Memory B cell (primary cell): Measurements from ENCODE around the gene PPP6C.
"Not testable (repeated sequence)": the region's sequence is repeated elsewhere in the genome, so short reads cannot be mapped to it uniquely, and the experiment has no call there.

Source experiments
- ATAC-seq: fragments of 150-1000 bp; cut with Tn5 transposase; 2 replicates; pipeline ENCODE4 v1.10.0; 2021; ENCODE audit warnings: low read depth, mild to moderate bottlenecking, moderate library complexity
- DNase-seq, 2 donors: peaks; one replicate each; pipeline ENCODE4 v3.0.0; 2022; ENCODE audit warnings: low spot score in 2 of 2
- H3K27ac Mint-ChIP-seq: one replicate; pipeline ENCODE4 v1.8.0; 2022; ENCODE audit warnings: mild to moderate bottlenecking, moderate library complexity, mixed read lengths
- H3K27me3 Mint-ChIP-seq: one replicate; pipeline ENCODE4 v1.8.0; 2022; ENCODE audit warnings: mixed read lengths
- H3K36me3 Mint-ChIP-seq: one replicate; pipeline ENCODE4 v1.8.0; 2022; ENCODE audit warnings: mild to moderate bottlenecking, mixed read lengths
- H3K4me1 Mint-ChIP-seq: one replicate; pipeline ENCODE4 v1.8.0; 2022; ENCODE audit warnings: mixed read lengths
- H3K4me3 Mint-ChIP-seq: one replicate; pipeline ENCODE4 v1.8.0; 2022; ENCODE audit warnings: mild to moderate bottlenecking, moderate library complexity, mixed read lengths
- H3K9me3 Mint-ChIP-seq: one replicate; pipeline ENCODE4 v1.8.0; 2022; ENCODE audit warnings: mixed read lengths

The PPP6C gene

GRCh38 chr9:125141751-125142150 is 47.9 kb downstream of the PPP6C start:
- DNase-seq = no peak
- Mint-ChIP-seq H3K9me3 (no peaks in the 10 kb centered on the region), H3K36me3 (peaks cover 8% of the 10 kb centered on the region), H3K4me3 (no peak overlapping the region), H3K27ac (no peak overlapping the region), H3K27me3 (no peaks in the 10 kb centered on the region), H3K4me1 (peaks cover 19% of the 10 kb centered on the region)
- no peak for ATAC-seq

GRCh38 chr9:125141251-125141650 is 48.4 kb downstream of the PPP6C start:
- peaks cover 8% of the 10 kb centered on the region for H3K36me3 Mint-ChIP-seq

GRCh38 chr9:125140576-125140975 is 49.0 kb downstream of the PPP6C start:
- Mint-ChIP-seq H3K27me3 (no peaks in the 10 kb centered on the region), H3K36me3 (peaks cover 8% of the 10 kb centered on the region), H3K4me3 (no peak overlapping the region), H3K4me1 (peaks cover 19% of the 10 kb centered on the region), H3K27ac (no peak overlapping the region), H3K9me3 (no peaks in the 10 kb centered on the region)
- ATAC-seq (no peak), DNase-seq (no peak)

More at GRCh38 chr9:125141251-125141650, 48.4 kb downstream of the PPP6C start:
- no peak overlapping the region for H3K4me3 Mint-ChIP-seq
- H3K27ac Mint-ChIP-seq = no peak overlapping the region
- H3K9me3 Mint-ChIP-seq = no peaks in the 10 kb centered on the region
- ATAC-seq (no peak), DNase-seq (no peak)
- peaks cover 19% of the 10 kb centered on the region for H3K4me1 Mint-ChIP-seq
- no peaks in the 10 kb centered on the region for H3K27me3 Mint-ChIP-seq

DNA sequence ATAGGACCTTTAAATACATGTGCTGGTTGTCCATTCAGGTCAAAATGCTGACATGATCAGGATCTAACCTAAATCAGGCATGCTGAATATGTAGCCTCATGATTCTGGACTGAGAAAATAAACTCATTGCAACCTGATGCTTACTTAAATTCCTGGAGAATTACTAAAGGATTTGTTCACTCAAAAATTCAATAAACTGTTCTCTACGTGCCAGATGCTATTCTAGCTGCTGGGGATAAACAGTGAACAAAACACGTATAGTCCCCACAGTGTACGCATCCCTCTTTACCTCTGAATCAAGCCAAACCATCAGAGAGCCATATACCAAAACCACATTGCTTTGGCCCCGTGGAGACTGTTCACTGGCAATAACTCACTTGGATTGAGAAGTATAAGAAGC is 52.4 kb downstream of the PPP6C start:
- Mint-ChIP-seq H3K27ac (no peak overlapping the region), H3K4me3 (no peak overlapping the region), H3K4me1 (peaks cover 8% of the 10 kb centered on the region), H3K27me3 (no peaks in the 10 kb centered on the region), H3K9me3 (peaks cover 9% of the 10 kb centered on the region), H3K36me3 (peaks cover 19% of the 10 kb centered on the region)
- ATAC-seq (no peak), DNase-seq (no peak)

DNA sequence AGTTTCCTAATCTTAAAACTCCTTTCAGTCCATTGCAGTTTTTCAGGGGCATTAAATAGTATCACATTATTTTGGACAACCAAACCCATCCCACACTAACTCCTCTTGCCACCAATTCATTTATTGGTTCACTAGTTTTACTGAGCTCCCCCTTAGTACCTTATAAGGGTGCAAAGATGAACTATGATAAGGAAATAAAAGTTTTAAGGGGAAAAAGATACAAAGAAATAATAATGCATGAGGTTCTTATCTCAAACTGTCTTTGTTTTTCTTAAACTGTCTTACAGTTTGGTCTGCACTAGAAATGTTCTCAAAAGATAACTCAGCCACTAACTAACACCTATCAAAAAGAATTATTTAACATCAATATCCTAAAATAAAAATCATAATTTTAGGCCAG is 54.6 kb downstream of the PPP6C start:
- Mint-ChIP-seq H3K9me3 (peaks cover 9% of the 10 kb centered on the region), H3K4me3 (no peak overlapping the region), H3K36me3 (peaks cover 19% of the 10 kb centered on the region), H3K27ac (no peak overlapping the region), H3K4me1 (peaks cover 8% of the 10 kb centered on the region), H3K27me3 (no peaks in the 10 kb centered on the region)
- no peak for ATAC-seq
- DNase-seq = no peak

- ATAC-seq (no peak), DNase-seq (no peak)
- H3K4me3 Mint-ChIP-seq = no peak overlapping the region
- H3K36me3 Mint-ChIP-seq = peaks cover 11% of the 10 kb centered on the region
- peaks cover 9% of the 10 kb centered on the region for H3K9me3 Mint-ChIP-seq
- H3K4me1 Mint-ChIP-seq = no peaks in the 10 kb centered on the region
- H3K27me3 Mint-ChIP-seq = no peaks in the 10 kb centered on the region
- H3K27ac Mint-ChIP-seq = no peak overlapping the region
Observed at GRCh38 chr9:125133403-125134329, 55.9 kb downstream of the PPP6C start.

DNA sequence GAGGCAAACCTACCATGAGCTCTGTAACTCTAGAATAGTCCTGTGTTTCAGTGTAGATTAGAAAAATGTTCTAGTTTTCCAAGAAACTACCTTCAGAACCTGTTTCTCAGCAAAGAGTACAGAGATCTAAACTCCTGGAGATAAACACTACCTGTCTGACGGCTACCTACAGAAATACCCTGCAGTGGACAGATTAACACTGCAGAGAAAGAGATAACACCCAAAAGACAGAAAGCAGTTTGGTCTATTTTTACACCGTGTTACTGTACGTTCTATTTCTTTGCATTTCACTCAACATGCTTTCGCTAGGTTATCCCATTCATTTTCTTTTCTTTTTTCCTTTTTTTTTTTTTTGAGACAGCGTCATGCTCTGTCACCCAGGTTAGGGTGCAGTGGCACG is 57.8 kb downstream of the PPP6C start:
- no peak overlapping the region for H3K4me3 Mint-ChIP-seq
- no peaks in the 10 kb centered on the region for H3K27me3 Mint-ChIP-seq
- DNase-seq = no peak

GRCh38 chr9:125126019-125126746 is 63.4 kb downstream of the PPP6C start:
- ATAC-seq (peak; percentile 100), DNase-seq (peak; percentile 27 to 46)
- H3K27ac Mint-ChIP-seq = peak overlapping the region; percentile 88
- H3K4me1 Mint-ChIP-seq = peaks cover 11% of the 10 kb centered on the region
- no peak overlapping the region for H3K4me3 Mint-ChIP-seq
- H3K36me3 Mint-ChIP-seq = peaks cover 4% of the 10 kb centered on the region
- H3K9me3 Mint-ChIP-seq = no peaks in the 10 kb centered on the region
- no peaks in the 10 kb centered on the region for H3K27me3 Mint-ChIP-seq

More for the DNA sequence above, 57.8 kb downstream of the PPP6C start:
- Mint-ChIP-seq H3K4me1 (peaks cover under 1% of the 10 kb centered on the region), H3K9me3 (peaks cover 9% of the 10 kb centered on the region), H3K36me3 (peaks cover 11% of the 10 kb centered on the region), H3K27ac (no peak overlapping the region)
- no peak for ATAC-seq

GRCh38 chr9:125125523-125125922 is 64.1 kb downstream of the PPP6C start:
- H3K27me3 Mint-ChIP-seq = no peaks in the 10 kb centered on the region

DNA sequence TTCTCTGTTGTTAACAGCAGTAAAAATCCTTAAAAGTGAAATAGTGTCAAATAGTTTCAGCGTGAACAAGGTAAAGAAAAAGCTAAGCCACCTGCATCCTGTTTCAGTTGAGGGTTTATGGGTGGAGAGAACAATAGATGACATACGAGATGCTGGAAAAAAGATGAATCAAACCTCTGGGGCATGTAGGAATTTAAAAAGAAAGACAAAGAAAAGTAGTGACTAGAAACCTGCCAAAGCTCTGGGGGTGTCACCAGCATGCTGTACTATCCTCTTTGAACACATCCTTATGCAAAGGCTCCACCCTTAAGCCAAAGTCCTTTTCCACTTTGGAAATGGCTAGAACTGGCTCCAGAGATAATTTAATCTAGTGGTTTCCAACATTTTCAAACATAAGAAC is 68.5 kb downstream of the PPP6C start:
- Mint-ChIP-seq H3K4me1 (peaks cover 10% of the 10 kb centered on the region), H3K4me3 (no peak overlapping the region), H3K36me3 (peaks cover 9% of the 10 kb centered on the region), H3K27ac (no peak overlapping the region), H3K27me3 (no peaks in the 10 kb centered on the region), H3K9me3 (no peaks in the 10 kb centered on the region)
- DNase-seq (no peak), ATAC-seq (no peak)

More at GRCh38 chr9:125125523-125125922, 64.1 kb downstream of the PPP6C start:
- no peak for DNase-seq
- no peaks in the 10 kb centered on the region for H3K9me3 Mint-ChIP-seq
- H3K4me1 Mint-ChIP-seq = peaks cover 16% of the 10 kb centered on the region
- peaks cover 4% of the 10 kb centered on the region for H3K36me3 Mint-ChIP-seq
- peak overlapping the region; percentile 88 for H3K27ac Mint-ChIP-seq
- H3K4me3 Mint-ChIP-seq = no peak overlapping the region
- ATAC-seq = no peak

DNA sequence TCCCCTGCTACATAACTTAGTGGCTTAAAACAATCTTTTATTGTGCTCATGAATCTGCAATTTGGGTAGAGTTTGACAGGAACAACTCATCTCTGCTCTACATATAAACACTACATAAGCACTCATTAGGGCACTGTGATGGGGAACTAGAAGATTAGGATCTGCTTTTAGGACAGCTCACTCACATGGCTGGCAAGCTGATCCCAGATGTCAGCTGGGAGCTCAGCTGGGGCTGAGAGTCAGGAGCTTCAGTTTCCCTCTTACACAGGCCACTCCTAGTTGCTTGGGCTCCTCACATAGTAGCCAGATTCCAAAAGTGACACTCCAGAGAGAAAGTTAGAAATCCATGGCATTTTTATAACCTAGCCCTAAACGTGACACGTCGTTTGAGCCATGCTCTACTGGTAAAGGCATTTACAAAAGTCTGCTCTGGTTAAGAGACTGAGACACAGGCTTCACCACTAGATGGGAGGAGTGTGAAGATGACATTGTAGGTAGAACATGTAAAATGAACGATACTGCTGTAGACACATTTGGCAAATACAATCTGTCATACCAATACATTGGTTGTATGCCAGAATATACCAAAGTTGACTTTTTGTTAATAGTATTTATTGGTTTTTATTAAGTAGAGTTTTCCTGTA is 69.8 kb downstream of the PPP6C start:
- Mint-ChIP-seq H3K36me3 (peaks cover 9% of the 10 kb centered on the region), H3K27ac (no peak overlapping the region), H3K9me3 (no peaks in the 10 kb centered on the region), H3K27me3 (no peaks in the 10 kb centered on the region), H3K4me3 (no peak overlapping the region), H3K4me1 (peaks cover 5% of the 10 kb centered on the region)
- no peak for ATAC-seq
- DNase-seq = no peak

GRCh38 chr9:125118696-125119095 is 70.9 kb downstream of the PPP6C start:
- H3K4me3 Mint-ChIP-seq, H3K9me3 Mint-ChIP-seq, H3K27me3 Mint-ChIP-seq, H3K4me1 Mint-ChIP-seq, H3K27ac Mint-ChIP-seq, H3K36me3 Mint-ChIP-seq, DNase-seq, ATAC-seq: not testable (repeated sequence)

DNA sequence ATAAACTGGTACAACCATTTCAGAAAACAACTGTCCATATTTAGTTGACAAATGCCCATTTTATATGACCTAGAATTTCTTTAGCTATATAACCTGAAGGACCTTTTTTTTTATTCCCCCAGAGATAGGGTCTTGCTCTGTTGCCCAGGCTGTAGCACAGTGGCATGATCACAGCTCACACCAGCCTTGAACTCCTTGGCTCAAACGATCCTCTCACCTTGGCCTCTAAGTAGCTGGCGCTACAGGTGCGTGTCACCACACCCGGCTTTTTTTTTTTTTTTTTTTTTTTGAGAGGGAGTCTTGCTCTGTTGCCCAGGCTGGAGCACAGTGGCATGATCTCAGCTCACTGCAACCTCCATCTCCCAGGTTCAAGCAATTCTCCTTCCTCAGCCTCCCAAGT is 75.1 kb downstream of the PPP6C start:
- H3K9me3 Mint-ChIP-seq, H3K27me3 Mint-ChIP-seq, ATAC-seq, H3K4me1 Mint-ChIP-seq, H3K27ac Mint-ChIP-seq, H3K4me3 Mint-ChIP-seq, DNase-seq: not testable (repeated sequence)
- peaks cover 17% of the 10 kb centered on the region for H3K36me3 Mint-ChIP-seq

- Mint-ChIP-seq H3K4me3 (no peak overlapping the region), H3K9me3 (peaks cover 8% of the 10 kb centered on the region), H3K27me3 (no peaks in the 10 kb centered on the region), H3K27ac (no peak overlapping the region), H3K36me3 (peaks cover 13% of the 10 kb centered on the region), H3K4me1 (peaks cover 2% of the 10 kb centered on the region)
- ATAC-seq = no peak
- DNase-seq = no peak
Observed at GRCh38 chr9:125110464-125110863, 79.1 kb downstream of the PPP6C start.
